Neural crest cell (in vitro differentiated cells): ENCODE measurements around the gene PTCRA. TPM values are rescaled to one million over a fixed set of nuclear protein-coding genes. Genes with fewer than 3 reads are reported as not detected.
A peak's percentile ranks its signal among the peaks of the same experiment; 100 is the strongest.

Experiments
- DNase-seq: peaks from one replicate; pipeline ENCODE4 v3.0.0; 2021; ENCODE audit warnings: low read depth, mixed read lengths, low spot score
- H3K27ac Mint-ChIP-seq: one replicate; pipeline ENCODE4 v1.8.0; 2021; ENCODE audit warnings: mild to moderate bottlenecking, mixed read lengths; ENCODE audit not compliant: unreplicated experiment
- H3K27me3 Mint-ChIP-seq: 2 replicates; pipeline ENCODE4 v1.8.0; 2021; ENCODE audit warnings: low read depth, mild to moderate bottlenecking, mixed read lengths
- H3K36me3 Mint-ChIP-seq: 2 replicates; pipeline ENCODE4 v1.8.0; 2021; ENCODE audit warnings: low read depth, mild to moderate bottlenecking, mixed read lengths
- H3K4me1 Mint-ChIP-seq: 2 replicates; pipeline ENCODE4 v1.8.0; 2021; ENCODE audit warnings: mixed read lengths
- H3K4me3 Mint-ChIP-seq: one replicate; pipeline ENCODE4 v1.8.0; 2021; ENCODE audit warnings: mild to moderate bottlenecking, mixed read lengths
- H3K9me3 Mint-ChIP-seq: 2 replicates; pipeline ENCODE4 v1.8.0; 2021; ENCODE audit warnings: mixed read lengths
- total RNA-seq: library from RNA; stranded (reverse); gene quantifications from 2 replicates; pipeline ENCODE4 v1.2.1, GENCODE V29; 2021
- TF ChIP-seq, protein P1 (sequence below): fragments of 200-600 bp; sonication (generic); conservative IDR thresholded peaks from 2 replicates; pipeline ENCODE4 v1.5.0; 2021; ENCODE audit warnings: antibody characterized with exemption, mild to moderate bottlenecking

The PTCRA gene
- total RNA-seq, 1 donor from 2014 or later: not detected

DNA sequence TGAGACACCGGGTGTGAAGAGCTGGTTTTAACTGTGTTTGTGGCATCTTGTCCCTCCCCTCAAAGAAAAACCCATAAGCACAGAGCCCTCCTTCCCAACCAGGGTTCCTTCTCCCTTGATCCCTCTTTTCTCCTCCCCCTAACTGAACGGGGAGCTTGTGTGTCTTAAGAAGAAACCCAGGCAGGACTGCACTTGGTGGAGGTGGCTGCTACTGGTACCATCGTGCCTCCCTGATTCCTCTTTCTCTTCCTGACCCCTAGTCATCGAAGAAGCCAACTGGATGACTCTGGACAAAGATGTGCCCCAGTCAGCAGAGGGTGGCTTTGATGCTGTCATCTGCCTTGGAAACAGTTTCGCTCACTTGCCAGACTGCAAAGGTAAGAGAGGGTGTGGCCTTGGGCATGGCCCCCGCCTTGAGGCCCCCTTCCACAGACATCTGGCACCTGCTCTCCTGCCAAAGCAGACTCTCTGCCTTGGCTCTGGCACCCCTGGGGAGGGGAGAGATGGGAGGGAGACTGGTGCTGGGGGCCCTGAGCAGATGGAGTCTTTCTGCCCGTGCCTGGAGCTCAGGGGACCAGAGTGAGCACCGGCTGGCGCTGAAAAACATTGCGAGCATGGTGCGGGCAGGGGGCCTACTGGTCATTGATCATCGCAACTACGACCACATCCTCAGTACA is 46.8 kb downstream of the PTCRA start:
- H3K9me3 Mint-ChIP-seq: no peaks in the 10 kb centered on the region
- H3K27me3 Mint-ChIP-seq: peaks cover 43% of the 10 kb centered on the region
- peak overlapping the region; percentile 71 for H3K27ac Mint-ChIP-seq
- DNase-seq: no peak
- peak overlapping the region; percentile 57 for H3K4me3 Mint-ChIP-seq
- TF ChIP-seq, protein P1, sequence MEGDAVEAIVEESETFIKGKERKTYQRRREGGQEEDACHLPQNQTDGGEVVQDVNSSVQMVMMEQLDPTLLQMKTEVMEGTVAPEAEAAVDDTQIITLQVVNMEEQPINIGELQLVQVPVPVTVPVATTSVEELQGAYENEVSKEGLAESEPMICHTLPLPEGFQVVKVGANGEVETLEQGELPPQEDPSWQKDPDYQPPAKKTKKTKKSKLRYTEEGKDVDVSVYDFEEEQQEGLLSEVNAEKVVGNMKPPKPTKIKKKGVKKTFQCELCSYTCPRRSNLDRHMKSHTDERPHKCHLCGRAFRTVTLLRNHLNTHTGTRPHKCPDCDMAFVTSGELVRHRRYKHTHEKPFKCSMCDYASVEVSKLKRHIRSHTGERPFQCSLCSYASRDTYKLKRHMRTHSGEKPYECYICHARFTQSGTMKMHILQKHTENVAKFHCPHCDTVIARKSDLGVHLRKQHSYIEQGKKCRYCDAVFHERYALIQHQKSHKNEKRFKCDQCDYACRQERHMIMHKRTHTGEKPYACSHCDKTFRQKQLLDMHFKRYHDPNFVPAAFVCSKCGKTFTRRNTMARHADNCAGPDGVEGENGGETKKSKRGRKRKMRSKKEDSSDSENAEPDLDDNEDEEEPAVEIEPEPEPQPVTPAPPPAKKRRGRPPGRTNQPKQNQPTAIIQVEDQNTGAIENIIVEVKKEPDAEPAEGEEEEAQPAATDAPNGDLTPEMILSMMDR: no peak
- H3K4me1 Mint-ChIP-seq: peaks cover 10% of the 10 kb centered on the region
- no peaks in the 10 kb centered on the region for H3K36me3 Mint-ChIP-seq

DNA sequence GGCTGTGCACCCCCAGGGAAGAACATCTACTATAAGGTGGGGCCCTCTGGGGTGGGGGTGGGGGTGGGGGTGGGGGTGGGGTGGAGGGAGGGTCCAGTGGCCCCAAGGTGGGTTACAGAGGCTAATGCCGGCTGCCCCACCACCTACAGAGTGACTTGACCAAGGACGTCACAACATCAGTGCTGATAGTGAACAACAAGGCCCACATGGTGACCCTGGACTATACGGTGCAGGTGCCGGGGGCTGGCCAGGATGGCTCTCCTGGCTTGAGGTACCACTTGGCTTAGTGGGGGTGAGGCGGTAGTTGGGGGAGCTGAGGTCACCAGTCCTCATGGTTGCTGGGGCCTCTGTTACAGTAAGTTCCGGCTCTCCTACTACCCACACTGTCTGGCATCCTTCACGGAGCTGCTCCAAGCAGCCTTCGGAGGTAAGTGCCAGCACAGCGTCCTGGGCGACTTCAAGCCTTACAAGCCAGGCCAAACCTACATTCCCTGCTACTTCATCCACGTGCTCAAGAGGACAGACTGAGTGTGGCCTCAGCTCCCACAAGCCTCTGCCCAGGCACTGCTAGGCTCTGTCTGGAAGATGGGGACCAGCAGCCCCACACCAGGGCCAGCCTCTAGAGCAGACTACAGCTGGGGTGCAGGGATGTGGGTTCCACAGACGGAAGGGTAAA is 47.5 kb downstream of the PTCRA start:
- TF ChIP-seq, protein P1: no peak
- no peaks in the 10 kb centered on the region for H3K9me3 Mint-ChIP-seq
- no peak for DNase-seq
- H3K4me1 Mint-ChIP-seq: peaks cover 10% of the 10 kb centered on the region
- no peaks in the 10 kb centered on the region for H3K36me3 Mint-ChIP-seq
- H3K27me3 Mint-ChIP-seq: peaks cover 43% of the 10 kb centered on the region
- H3K4me3 Mint-ChIP-seq: no peak overlapping the region
- no peak overlapping the region for H3K27ac Mint-ChIP-seq

DNA sequence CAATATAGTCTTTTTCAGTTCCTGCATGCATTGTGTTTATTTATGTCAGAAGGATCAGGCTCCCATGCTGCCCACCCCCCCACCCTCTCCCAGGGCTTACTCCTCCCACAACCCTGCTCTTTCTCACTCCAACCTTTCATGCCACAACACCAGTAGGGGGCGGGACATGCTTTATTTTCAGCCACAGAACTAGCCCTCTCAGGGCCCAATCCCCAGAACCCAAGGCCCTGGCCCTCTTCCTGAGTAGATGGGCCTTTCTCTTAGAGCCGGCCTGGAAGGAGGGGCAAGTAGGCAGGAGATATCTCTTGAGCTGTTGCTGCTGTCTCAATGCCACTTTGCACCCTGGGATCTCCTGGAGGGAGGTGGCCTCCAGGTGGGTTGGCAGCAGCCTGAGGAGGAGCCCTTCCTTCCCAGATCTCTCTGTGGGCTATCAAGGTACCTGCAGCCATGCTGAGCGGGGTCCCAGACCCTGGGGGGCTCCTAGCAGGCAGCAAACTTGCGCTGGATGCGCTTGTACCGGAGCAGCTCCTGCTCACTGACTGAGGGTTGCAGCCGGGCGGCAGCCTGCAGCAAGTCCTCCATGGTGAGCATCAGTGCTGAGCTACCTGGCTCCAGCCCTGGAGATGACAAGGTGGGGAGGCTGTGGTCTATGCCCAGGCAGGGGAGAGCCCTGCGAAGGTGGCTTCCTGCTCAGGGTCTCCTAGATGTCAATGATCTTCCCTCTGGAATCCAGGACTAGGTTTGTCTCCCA is 48.2 kb downstream of the PTCRA start:
- Mint-ChIP-seq H3K4me3 (no peak overlapping the region), H3K9me3 (no peaks in the 10 kb centered on the region), H3K27me3 (peaks cover 38% of the 10 kb centered on the region), H3K4me1 (peaks cover 10% of the 10 kb centered on the region), H3K36me3 (no peaks in the 10 kb centered on the region), H3K27ac (no peak overlapping the region)
- TF ChIP-seq, protein P1: peak; percentile 39
- DNase-seq: peak; percentile 29

DNA sequence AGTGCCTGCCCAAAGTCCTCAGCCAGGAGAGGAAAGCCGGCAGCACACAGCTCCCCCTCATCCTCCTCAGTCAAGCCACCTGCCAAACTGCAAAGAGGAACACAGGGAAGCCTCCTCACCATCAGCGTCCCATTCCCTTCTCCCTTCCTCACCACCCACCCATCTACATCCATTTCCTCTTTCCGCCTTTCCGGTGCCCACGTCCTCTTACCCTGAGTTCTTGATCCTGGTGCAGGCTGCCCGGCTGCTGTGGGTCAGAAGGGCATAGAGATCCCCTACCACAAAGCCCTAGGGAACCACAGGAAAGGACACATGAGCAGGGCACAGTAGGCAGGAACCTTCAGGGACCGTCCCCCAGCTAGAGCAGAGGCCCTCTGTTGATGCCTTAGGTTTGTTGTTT is 50.7 kb downstream of the PTCRA start:
- H3K4me3 Mint-ChIP-seq: peak overlapping the region; percentile 19
- TF ChIP-seq, protein P1: no peak
- DNase-seq: no peak
- H3K27ac Mint-ChIP-seq: no peak overlapping the region
- H3K9me3 Mint-ChIP-seq: no peaks in the 10 kb centered on the region
- H3K36me3 Mint-ChIP-seq: no peaks in the 10 kb centered on the region
- H3K4me1 Mint-ChIP-seq: no peaks in the 10 kb centered on the region
- H3K27me3 Mint-ChIP-seq: peaks cover 13% of the 10 kb centered on the region

DNA sequence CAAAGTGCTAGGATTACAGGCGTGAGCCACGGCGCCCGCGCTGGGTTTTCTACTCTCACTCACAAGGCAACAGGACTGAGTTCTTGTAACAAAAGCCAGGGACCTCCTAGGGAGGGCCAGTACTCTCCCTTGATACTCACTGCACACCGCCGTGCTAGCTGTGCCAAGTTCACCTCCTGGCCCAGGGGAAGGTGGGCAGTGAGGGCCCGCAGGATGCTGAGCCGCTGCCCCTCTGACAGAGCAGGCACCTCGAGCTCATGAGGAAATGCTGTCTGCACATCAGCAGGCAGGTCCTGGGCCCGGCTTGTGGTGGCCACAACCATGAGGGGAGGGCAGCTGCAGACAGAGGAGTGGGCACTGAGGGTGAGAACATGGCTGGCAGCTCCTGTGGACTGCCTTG is 51.4 kb downstream of the PTCRA start:
- Mint-ChIP-seq H3K9me3 (no peaks in the 10 kb centered on the region), H3K27me3 (peaks cover 6% of the 10 kb centered on the region), H3K36me3 (no peaks in the 10 kb centered on the region), H3K27ac (no peak overlapping the region), H3K4me3 (no peak overlapping the region), H3K4me1 (no peaks in the 10 kb centered on the region)
- TF ChIP-seq, protein P1: no peak
- DNase-seq: no peak
